BJ (cell line): ENCODE measurements around the gene ACTG2. TPM values are rescaled to one million over a fixed set of nuclear protein-coding genes. Genes with fewer than 3 reads are reported as not detected.

Source experiments
- CTCF ChIA-PET: fragments of 350-600 bp; formaldehyde crosslinking; extraction: SDS; loops from one replicate; lab custom pipeline; 2021; ENCODE audit warnings: antibody characterized with exemption, inconsistent platforms; lab: Yijun Ruan, JAX
- POLR2A ChIA-PET: fragments of 300-600 bp; sonication (Branson Sonifier 250); formaldehyde crosslinking; extraction: SDS; loops from one replicate; lab custom pipeline; 2021; ENCODE audit warnings: antibody characterized with exemption; lab: Charles Lee
- DNase-seq: peaks from one replicate; pipeline ENCODE4 v3.0.0-alpha.2; 2011; ENCODE audit warnings: low read depth
- H3K27me3 ChIP-seq: 2 replicates; pipeline ENCODE4 v1.6.0; 2011; ENCODE audit warnings: low read length; ENCODE audit not compliant: control insufficient read depth, insufficient read depth
- H3K36me3 ChIP-seq: 2 replicates; pipeline ENCODE4 v1.5.1; 2011; ENCODE audit warnings: low read length; ENCODE audit not compliant: control insufficient read depth, insufficient read depth
- H3K4me3 ChIP-seq: 2 replicates; pipeline ENCODE4 v1.5.1; 2011; ENCODE audit warnings: low read depth, mild to moderate bottlenecking, control low read depth, low read length
- polyA plus RNA-seq: library from polyadenylated mRNA; depleted of rRNA; stranded (reverse); fragments of >200 nt; gene quantifications from 2 replicates; pipeline ENCODE4 v1.2.3, GENCODE V29; 2011
- TF ChIP-seq, protein P1 (sequence below): IDR thresholded peaks from 2 replicates; pipeline ENCODE4 v1.5.1; 2011; ENCODE audit warnings: low read depth, mild to moderate bottlenecking, control low read depth, inconsistent platforms, low read length, moderate library complexity; ENCODE audit not compliant: insufficient read depth

ACTG2 gene
- polyA plus RNA-seq, 1 experiment: 81.3 TPM

DNA sequence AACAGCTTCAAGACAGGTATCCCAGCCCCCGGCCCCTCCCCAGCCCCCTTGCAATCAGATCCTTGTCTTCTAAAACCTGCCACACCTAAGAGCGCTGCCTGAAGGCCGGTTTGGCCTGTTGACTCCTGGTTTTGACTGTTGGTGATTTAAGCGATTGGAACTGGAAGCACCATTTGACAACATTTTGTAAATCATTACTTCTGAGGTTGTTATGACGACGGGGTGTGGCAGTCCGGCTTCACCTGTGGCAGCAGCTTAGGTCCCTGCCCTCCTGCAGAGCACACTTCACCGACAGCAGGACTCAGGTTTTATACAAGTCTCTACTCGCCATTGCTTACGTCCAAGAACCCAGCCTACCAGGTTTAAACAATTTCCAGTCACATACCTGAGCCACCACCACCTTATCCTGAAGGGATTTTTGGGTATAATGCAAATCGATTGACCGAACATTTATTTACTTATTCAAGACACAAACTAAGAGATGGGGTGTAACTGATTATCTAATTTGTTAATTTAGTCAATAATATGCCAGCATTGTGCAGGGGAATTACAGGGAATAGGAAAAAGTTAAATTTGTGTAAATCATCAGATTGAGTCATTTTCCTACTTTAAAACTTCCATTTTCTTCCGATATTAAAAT lies 33.2 kb downstream of the ACTG2 start:
- ChIA-PET POLR2A (no interaction called here), CTCF (interaction anchor here (0.6 kb wide), 1 partner anchor 209 kb away, joined by 3 read pairs; no protein-coding TSS in a partner anchor)
- TF ChIP-seq, protein P1, sequence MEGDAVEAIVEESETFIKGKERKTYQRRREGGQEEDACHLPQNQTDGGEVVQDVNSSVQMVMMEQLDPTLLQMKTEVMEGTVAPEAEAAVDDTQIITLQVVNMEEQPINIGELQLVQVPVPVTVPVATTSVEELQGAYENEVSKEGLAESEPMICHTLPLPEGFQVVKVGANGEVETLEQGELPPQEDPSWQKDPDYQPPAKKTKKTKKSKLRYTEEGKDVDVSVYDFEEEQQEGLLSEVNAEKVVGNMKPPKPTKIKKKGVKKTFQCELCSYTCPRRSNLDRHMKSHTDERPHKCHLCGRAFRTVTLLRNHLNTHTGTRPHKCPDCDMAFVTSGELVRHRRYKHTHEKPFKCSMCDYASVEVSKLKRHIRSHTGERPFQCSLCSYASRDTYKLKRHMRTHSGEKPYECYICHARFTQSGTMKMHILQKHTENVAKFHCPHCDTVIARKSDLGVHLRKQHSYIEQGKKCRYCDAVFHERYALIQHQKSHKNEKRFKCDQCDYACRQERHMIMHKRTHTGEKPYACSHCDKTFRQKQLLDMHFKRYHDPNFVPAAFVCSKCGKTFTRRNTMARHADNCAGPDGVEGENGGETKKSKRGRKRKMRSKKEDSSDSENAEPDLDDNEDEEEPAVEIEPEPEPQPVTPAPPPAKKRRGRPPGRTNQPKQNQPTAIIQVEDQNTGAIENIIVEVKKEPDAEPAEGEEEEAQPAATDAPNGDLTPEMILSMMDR: no peak
- Histone ChIP-seq H3K36me3 (no peaks in the 10 kb centered on the region), H3K4me3 (peak overlapping the region; percentile 81), H3K27me3 (peaks cover 8% of the 10 kb centered on the region)
- DNase-seq: no peak

DNA sequence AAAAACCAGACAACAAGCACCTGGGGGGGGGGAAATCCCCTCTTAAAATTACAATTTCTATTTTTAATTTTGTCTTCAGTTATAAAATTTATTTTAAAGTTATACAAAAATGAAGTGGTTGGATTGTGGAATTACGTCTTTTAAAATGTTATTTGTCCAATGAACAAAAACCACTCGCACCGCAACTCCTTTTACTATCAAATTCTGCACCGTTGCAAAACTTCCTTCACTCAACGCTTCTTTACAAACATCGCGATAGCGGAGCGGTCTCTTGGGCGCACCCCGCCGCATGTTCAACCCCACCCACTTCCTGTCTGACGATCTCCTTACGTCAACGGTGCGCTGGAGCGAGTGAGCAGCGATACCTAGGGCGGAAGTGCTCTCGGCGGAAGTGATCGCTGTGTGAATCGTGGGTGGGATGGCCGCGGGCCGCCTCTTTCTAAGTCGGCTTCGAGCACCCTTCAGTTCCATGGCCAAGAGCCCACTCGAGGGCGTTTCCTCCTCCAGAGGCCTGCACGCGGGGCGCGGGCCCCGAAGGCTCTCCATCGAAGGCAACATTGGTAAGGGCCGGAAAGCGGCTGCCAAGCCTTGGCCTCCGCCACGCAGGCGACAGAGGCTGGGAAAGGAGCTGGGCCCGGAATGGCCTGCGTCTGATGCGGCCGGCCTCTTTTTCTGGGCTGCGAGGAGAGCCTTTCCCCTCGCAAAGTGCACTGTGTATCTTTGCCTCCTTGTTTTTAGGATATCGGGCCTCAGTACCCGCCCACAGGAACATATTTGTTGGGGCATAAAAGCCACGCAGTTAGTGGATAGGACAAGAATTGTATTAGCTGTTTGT lies 33.9 kb downstream of the ACTG2 start, which contains the start of gene DGUOK:
Gene DGUOK (plus strand): TSS at position 388 of the 835 bp plus-strand sequence. CDS start 31 bp downstream, at position 419.
- Histone ChIP-seq H3K4me3 (peak within 1 kb of the TSS; percentile 81), H3K36me3 (no peaks in the 10 kb centered on the region), H3K27me3 (peaks cover 2% of the 10 kb centered on the region; the same call in 1 of the 2 replicates)
- POLR2A ChIA-PET: interaction anchor here (0.6 kb wide), 1 partner anchor 30 kb away, joined by 4 read pairs; no protein-coding TSS in a partner anchor
- TF ChIP-seq, protein P1: no peak
- CTCF ChIA-PET: no interaction called here
- peak; percentile 93 for DNase-seq

DNA sequence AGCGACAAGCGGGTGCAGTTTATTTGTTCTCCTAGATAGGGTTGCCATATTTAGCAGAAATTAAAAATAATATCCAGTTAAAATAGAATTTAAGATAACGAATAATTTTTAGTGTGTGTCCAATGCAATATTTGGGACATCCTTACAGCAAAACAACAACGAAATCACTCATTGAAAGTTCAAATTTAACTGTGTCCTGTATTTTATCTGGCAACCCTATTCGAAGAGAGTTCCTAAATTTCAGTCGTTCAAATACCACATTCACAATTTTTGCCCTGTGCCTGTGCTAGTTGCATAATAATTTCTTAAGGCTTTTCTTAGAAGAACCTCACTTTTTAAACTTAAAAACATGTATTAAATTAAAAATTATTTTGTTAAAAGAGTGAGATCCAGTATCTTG lies 34.5 kb downstream of the ACTG2 start:
- Histone ChIP-seq H3K36me3 (no peaks in the 10 kb centered on the region), H3K4me3 (peak overlapping the region; percentile 81), H3K27me3 (peaks cover 2% of the 10 kb centered on the region; the same call in 1 of the 2 replicates)
- no peak for DNase-seq
- ChIA-PET POLR2A (interaction anchor here (0.6 kb wide), 1 partner anchor 31 kb away, joined by 4 read pairs; no protein-coding TSS in a partner anchor), CTCF (no interaction called here)
- TF ChIP-seq, protein P1: no peak

DNA sequence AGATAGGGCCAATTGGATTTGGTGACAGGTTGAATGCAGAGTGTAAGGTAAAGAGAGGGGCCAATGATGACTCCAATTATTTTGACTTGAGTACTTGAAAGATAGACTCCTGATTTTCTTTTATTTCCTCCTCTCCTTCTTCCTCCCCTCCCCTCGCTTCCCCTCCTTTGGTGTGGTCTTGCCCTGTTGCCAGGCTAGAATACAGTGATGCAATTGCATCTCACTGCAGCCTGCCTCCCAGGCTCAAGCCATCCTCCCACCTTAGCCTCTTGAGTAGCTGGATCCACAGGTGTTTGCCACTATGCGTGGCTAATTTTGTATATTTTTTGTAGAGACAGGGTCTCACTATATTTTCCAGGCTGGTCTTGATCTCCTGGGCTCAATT lies 36.1 kb downstream of the ACTG2 start:
- ChIA-PET CTCF (no interaction called here), POLR2A (no interaction called here)
- no peaks in the 10 kb centered on the region for H3K27me3 ChIP-seq
- TF ChIP-seq, protein P1: no peak
- DNase-seq: no peak
- peaks cover 3% of the 10 kb centered on the region; the same call in 1 of the 2 replicates for H3K36me3 ChIP-seq
- no peak overlapping the region for H3K4me3 ChIP-seq

DNA sequence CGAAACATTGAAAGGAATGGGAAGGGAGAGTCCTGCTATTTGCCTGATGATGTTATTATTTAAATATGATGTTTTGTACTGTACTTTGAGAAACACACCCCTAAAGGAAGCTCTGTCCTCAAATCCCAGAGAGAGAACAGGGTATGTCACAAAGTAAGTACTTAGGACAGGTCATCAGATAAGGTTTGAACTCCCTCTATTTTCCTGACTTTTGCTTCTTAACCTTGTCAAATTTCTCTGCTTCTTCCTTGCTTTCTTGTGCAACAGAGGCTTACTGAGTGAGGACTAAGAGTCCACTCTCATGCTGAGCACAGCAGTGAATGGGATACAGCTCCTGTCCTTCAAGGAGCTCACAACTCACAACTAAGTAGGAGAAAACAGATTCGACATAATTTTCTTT lies 37.6 kb downstream of the ACTG2 start:
- H3K36me3 ChIP-seq: peaks cover 3% of the 10 kb centered on the region; the same call in 1 of the 2 replicates

More for the DNA sequence above, 37.6 kb downstream of the ACTG2 start:
- Histone ChIP-seq H3K4me3 (no peak overlapping the region), H3K27me3 (no peaks in the 10 kb centered on the region)
- ChIA-PET CTCF (no interaction called here), POLR2A (interaction anchor here (0.6 kb wide), 1 partner anchor 46 kb away, joined by 8 read pairs; no protein-coding TSS in a partner anchor)
- DNase-seq: no peak
- TF ChIP-seq, protein P1: no peak
